OCI-M2 (cell line): ENCODE measurements around the gene GRB2.
"Not testable (repeated sequence)": the region's sequence is repeated elsewhere in the genome, so short reads cannot be mapped to it uniquely, and the experiment has no call there.

Experiments used
- DNase-seq: peaks from one replicate; lab custom pipeline; 2025; ENCODE audit not compliant: unreplicated experiment; lab: John Stamatoyannopoulos, UW

Gene GRB2

DNA sequence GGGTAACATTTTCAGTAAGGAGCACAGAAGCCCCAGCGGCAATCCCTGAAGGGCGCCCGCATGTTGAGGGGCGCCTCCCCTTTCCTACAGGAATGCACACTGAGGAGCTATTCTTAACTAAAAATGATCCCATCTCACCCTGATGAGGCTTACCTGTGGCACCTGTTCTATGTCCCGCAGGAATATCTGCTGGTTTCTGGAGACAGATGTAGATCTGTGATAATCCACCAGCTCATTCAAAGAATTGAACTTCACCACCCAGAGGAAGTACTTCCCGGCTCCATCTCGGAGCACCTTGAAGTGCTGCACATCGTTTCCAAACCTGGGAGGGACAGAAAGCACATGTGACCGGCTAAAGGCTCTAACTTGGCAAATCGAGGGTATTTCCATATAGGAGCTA lies 84.0 kb downstream of the GRB2 start:
- DNase-seq, result no peak

GRCh38 chr17:75319904-75320691 lies 85.4 kb downstream of the GRB2 start:
- DNase-seq, result no peak

GRCh38 chr17:75318615-75319222 lies 86.8 kb downstream of the GRB2 start:
- DNase-seq, result no peak

GRCh38 chr17:75318211-75318610 lies 87.3 kb downstream of the GRB2 start:
- DNase-seq, result no peak

DNA sequence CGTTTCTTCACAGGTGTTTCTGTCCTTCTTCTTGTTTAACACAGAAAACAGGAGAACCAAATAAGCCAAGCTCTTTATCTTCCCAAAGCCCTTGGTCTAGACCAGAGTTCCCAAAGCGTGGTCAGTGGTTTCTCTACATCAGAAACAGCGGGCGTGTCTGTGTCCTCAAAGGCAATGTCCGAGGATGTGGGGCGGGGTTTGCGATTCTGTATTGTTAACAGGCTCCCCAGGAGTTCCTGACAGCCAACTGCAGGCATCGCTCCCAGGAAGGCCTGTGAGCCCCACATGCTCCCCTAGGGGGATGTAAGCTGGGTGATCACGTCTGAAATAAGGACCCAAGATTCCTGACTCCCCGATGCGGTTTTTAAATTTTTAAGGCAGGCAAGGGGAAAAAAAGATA lies 87.8 kb downstream of the GRB2 start:
- no peak for DNase-seq

DNA sequence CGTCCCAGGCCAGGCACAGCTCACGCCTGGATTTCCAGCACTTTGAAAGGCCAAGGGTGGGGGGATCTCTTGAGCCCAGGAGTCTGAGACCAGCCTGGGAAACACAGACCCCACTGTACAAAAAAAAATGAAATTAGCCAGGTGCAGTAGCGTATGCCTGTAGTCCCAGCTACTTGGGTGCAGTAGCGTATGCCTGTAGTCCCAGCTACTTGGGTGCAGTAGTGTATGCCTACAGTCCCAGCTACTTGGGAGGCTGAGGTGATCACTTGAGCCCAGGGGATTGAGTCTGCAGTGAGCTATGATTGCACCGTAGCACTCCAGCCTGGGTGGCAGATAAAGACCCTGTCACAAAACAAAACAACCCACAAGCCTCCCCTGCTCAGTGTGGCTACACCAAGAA lies 89.2 kb downstream of the GRB2 start:
- DNase-seq, result no peak

- no peak for DNase-seq
Measured at GRCh38 chr17:75315541-75316243, 89.8 kb downstream of the GRB2 start.

DNA sequence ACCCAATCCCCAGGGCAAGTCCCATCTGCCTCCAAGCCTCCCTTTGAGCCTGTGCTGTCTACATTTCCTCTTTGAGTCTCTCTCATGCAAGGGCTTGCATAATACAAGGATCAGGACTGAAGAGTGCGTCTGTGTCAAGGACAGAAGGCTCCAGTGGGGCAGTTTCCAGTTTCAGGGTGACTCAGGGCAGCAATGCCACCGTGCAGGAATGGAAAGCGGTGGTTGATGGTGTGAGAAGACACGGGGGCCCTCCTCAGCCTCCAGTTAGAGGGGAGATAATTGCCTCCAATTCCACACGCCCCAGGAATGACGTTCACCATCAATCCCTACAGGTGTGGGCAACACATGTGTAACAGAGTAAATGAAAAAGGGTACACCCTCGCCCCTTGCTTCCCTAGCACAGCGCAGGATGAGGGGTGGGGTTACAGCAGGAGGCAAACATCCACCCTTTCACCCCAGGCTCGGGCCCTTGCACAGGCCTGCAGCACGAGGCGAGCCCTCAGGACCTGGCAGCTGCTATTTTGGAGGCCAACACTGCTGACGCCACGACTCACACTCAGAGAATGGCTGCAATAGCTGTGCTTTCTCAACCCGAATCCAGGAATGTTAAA lies 91.4 kb downstream of the GRB2 start:
- DNase-seq, result no peak

GRCh38 chr17:75308732-75309629 lies 96.5 kb downstream of the GRB2 start:
- no peak for DNase-seq

DNA sequence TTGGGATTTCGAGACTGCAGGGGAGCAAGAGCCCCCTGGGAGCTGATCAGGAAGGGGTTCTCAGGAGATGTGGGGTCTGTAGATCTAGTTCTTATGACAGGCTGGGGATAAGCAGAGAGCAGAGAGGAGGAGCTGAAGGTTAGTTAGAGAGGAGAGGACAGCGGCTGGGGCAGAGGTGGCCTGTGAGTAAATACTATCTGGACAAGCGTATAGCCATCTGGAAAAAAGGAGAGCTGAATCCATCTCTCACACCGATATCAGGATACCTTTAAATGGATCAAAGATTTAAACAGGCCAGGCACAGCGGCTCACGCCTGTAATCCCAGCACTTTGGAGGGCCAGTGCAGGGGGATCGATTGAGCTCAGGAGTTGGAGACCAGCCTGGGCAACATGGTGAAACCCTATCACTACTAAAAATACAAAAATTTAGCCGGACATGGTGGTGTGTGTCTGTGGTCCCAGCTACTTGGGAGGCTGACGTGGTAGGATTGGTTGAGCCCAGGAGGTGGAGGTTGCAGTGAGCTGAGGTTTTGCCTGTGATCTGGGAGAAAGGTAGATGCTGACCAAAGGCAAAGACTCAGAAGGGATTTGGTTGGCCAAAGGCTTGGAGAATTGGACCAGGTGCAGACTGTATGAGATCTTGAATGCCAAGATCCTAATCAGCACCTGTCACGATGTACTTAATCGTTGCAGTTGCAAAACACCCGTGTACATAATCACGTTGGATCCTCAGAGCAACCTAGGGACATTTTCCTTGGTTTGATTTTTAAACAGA lies 97.3 kb downstream of the GRB2 start:
- DNase-seq, result no peak

- no peak for DNase-seq
Measured at GRCh38 chr17:75301502-75302206, 103.8 kb downstream of the GRB2 start.

GRCh38 chr17:75301049-75301448 lies 104.4 kb downstream of the GRB2 start:
- no peak for DNase-seq

GRCh38 chr17:75300280-75300679 lies 105.2 kb downstream of the GRB2 start:
- DNase-seq, result no peak

DNA sequence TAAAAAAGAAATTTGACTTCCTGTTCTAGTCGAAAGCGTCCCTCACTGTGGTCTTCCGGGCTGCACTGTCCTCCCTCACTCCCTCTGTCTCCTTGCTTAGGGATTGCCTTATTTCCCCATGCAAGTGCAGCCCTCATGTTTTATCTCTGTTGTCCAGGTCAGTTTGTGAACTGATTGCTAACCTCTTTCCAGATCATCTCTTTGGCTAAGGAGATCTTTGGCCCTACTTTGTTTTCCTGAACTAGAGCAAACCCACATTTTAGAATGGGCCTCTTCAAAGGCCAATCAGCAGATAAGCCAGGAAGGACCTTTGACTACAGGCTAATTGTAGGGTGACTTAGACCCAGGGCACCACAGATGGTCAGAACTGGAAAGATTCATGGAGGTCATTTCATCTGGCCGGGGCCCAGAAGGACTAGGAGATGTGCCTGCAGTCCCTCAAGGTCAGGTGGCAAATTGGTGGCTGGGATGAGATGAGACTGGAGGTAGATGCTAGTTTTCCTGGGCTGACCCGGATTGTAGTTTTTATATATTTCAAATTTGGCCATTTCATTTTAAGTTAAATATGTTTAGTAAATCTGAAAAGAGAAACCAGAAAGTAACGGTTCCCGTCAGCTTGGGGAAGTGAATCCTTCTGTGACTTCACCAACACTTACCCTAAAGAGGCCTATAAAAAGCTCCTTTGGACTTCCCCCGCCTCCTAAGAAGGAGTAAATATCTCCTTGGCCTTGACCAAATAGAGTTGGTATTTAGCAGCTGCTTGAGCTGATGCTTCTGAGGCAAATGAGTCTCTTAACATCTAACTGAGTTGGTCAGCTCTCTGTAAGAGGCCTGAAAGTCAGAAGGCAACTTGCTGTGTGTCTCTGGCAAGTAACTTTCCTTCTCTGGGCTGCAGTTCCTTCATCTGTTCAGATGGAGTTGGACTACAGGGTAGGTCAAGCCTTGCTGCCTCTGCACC lies 110.0 kb downstream of the GRB2 start:
- DNase-seq, result no peak

DNA sequence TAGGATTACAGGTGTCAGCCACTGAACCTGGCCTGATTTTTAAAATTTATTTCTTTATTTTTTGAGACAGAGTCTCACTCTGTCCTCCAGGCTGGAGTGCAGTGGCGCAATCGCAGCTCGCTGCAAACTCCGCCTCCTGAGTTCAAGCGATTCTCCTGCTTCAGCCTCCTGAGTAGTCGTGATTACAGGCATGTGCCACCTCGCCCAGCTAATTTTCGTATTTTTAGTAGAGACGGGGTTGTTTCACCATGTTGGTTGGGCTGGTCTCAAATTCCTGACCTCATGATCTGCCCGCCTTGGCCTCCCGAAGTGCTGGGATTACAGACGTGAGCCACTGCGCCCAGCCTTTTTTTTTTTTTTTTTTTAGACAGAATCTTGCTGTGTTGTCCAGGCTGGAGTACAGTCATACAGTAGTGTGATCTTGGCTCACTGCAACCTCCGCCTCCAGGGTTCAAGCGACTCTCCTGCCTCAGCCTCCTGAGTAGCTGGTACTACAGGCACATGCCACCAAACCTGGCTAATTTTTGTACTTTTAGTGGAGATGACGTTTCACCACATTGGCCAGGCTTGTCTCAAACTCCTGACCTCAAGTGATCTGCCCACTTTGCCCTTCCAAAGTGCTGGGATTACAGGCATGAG lies 112.5 kb downstream of the GRB2 start:
- DNase-seq, result not testable (repeated sequence)

GRCh38 chr17:75289832-75290337 lies 115.6 kb downstream of the GRB2 start:
- DNase-seq, result no peak

DNA sequence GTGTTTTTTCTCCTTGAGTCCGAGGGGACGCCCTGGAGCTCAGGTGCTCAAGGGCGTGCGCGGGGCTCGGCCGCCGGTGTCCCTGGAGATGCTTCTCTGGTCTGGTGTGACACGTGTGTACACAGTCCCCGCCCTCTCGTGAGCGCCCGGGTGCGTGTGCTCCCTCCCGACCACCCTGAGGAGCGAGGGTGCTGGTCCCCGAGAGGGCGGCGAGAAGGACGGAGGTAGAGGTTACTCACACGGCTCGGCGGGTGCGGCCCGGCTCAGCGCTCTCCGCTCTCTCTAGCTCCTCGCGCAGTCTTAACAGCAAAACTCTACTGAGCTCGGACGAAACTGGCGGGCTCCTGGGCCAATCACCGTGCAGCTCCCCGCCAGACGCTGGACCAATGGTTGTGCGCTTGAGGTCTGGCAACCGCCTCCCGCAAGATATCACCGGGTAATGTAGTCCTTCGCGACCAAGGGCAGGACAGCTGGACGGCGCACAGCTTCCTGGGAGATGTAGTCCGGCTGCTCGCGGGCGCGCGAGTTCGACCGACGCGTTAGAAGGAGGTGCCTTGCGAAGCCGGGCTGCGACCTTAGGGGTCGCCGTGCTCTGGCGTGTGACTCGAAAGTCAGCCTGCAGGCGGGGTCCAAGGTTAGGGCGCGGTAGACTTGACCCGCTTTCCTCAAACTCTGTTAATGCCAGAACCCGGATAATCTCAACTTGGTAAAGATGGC lies 116.2 kb downstream of the GRB2 start, which contains the start of gene SLC25A19:
TSS of gene SLC25A19 (minus strand) at position 319 of the 717 bp plus-strand sequence. CDS start 2,669 bp downstream, outside the sequence.
- DNase-seq, result peak; percentile 95
